Calu3 (cell line): Measurements from ENCODE around the gene IFT25. TPM values are rescaled to one million over a fixed set of nuclear protein-coding genes. Genes with fewer than 3 reads are reported as not detected.

ENCODE experiments used
- BruUV-seq: library from RNA; stranded (reverse); fragments of 400-500 nt; replicated peaks from 2 replicates; lab custom pipeline; 2021; lab: Mats Ljungman, UMichigan
- CTCF ChIA-PET: fragments of 300-600 bp; sonication (Branson Sonifier 250); formaldehyde crosslinking; loops from one replicate; lab custom pipeline; 2022; ENCODE audit warnings: antibody characterized with exemption; lab: Charles Lee
- DNase-seq: peaks from one replicate; pipeline ENCODE4 v3.0.0; 2022
- H3K27ac Mint-ChIP-seq: one replicate; pipeline ENCODE4 v1.8.0; 2022; ENCODE audit warnings: mixed read lengths; ENCODE audit not compliant: unreplicated experiment
- H3K27me3 Mint-ChIP-seq: one replicate; pipeline ENCODE4 v1.8.0; 2022; ENCODE audit warnings: mixed read lengths; ENCODE audit not compliant: unreplicated experiment
- H3K36me3 Mint-ChIP-seq: one replicate; pipeline ENCODE4 v1.8.0; 2022; ENCODE audit warnings: mild to moderate bottlenecking, moderate library complexity, mixed read lengths; ENCODE audit not compliant: insufficient read depth, unreplicated experiment
- H3K4me1 Mint-ChIP-seq: one replicate; pipeline ENCODE4 v1.8.0; 2022; ENCODE audit warnings: mild to moderate bottlenecking, low read depth, mixed read lengths; ENCODE audit not compliant: unreplicated experiment
- H3K4me3 Mint-ChIP-seq: one replicate; pipeline ENCODE4 v1.8.0; 2022; ENCODE audit warnings: mild to moderate bottlenecking, low read depth, moderate library complexity, mixed read lengths; ENCODE audit not compliant: unreplicated experiment
- H3K9me3 Mint-ChIP-seq: one replicate; pipeline ENCODE4 v1.8.0; 2022; ENCODE audit warnings: low read depth, mixed read lengths; ENCODE audit not compliant: unreplicated experiment
- CTCF ChIP-seq: fragments of 200-600 bp; IDR thresholded peaks from one replicate; pipeline ENCODE4 v1.8.0; 2022; ENCODE audit warnings: antibody characterized with exemption; ENCODE audit not compliant: unreplicated experiment
- intact Hi-C: fragments of 100-400 bp; cut with micrococcal nuclease; formaldehyde crosslinking; loops from one replicate; pipeline ENCODE4 v1.10.0; 2022; ENCODE audit not compliant: unreplicated experiment
- total RNA-seq: library from RNA; stranded (reverse); gene quantifications from 2 replicates; pipeline ENCODE4 v1.2.3, GENCODE V29; 2022

The IFT25 gene
- total RNA-seq, 1 experiment from 2014 or later = 30.0 TPM

DNA sequence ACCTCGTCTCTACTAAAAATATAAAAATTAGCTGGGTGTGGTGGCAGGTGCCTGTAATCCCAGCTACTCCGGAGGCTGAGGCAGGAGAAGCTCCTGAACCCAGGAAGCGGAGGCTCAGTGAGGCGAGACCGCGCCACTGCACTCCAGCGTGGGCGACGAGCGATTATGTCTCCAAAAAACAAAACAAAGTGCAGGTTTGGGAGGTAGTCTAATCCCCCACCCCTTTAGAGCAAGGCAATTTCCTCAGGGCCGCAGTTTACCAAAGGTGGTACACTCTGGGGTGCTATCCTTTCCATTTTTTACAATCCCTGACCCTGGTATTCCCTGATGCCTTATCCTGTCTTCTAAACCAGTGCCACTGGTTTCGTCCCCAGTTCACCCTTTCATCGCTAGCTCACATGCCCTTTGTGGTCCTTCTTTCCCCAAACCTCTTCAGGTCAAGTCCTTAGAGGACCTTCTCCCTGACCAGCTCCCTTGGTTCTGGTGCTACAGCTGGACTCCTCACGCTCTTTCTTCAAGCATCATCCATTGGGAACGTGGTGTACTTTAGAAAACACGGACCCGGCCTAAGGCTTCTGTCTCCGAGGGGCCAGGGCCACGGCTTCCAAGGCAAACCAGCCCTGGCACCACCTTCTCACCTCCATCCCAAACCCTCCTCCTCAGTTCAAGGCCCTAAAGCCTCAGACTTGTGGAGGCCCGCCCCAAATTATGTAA, 873 bp downstream of the IFT25 start:
- peak overlapping the region; percentile 98 for H3K4me3 Mint-ChIP-seq
- H3K27ac Mint-ChIP-seq = peak overlapping the region; percentile 80
- H3K9me3 Mint-ChIP-seq = no peaks in the 10 kb centered on the region
- intact Hi-C loops = no loop called here
- H3K27me3 Mint-ChIP-seq = no peaks in the 10 kb centered on the region
- peaks cover 23% of the 10 kb centered on the region for H3K4me1 Mint-ChIP-seq
- CTCF ChIA-PET = interaction anchor here (1.1 to 2.6 kb wide), 5 partner anchors 14 to 84 kb away, joined by 5 to 22 read pairs (median 8); partner anchors contain the start of gene YIPF1
- no peak for DNase-seq
- H3K36me3 Mint-ChIP-seq = peaks cover 29% of the 10 kb centered on the region
- no TSS peak for BruUV-seq
- no peak for TF ChIP-seq CTCF

DNA sequence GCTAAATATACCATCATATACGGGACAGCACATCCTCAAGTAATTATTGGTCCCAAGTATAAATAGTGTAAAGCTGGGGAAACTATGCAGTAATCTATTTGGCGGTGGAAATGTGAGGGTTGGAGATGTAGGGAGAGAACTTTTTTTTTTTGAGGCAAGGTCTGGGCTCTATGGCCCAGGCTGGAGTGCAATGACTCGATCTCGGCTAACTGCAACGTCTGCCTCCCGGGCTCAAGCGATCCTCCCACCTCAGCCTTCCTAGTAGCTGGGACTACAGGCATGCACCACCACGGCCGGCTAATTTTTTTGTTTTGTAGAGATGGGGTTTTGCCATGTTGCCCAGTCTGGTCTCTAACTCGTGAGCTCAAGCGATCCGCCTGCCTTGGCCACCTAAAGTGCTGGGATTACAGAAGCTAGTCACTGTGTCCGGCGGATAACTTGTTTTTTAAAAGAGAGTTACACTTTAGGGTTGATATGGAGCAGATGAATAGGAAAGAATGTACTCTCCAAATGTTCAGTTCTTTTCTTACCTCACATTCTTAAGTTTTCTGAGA, 1.9 kb downstream of the IFT25 start:
- no peak overlapping the region for H3K27ac Mint-ChIP-seq
- peaks cover 23% of the 10 kb centered on the region for H3K4me1 Mint-ChIP-seq
- no peaks in the 10 kb centered on the region for H3K9me3 Mint-ChIP-seq
- TF ChIP-seq CTCF = no peak
- BruUV-seq = TSS peak; percentile 29
- intact Hi-C loops = no loop called here
- no peaks in the 10 kb centered on the region for H3K27me3 Mint-ChIP-seq
- peaks cover 29% of the 10 kb centered on the region for H3K36me3 Mint-ChIP-seq
- CTCF ChIA-PET = interaction anchor here (0.6 to 0.7 kb wide), 2 partner anchors 13 to 65 kb away, joined by 3 read pairs; no protein-coding TSS in a partner anchor
- H3K4me3 Mint-ChIP-seq = no peak overlapping the region
- DNase-seq = no peak

DNA sequence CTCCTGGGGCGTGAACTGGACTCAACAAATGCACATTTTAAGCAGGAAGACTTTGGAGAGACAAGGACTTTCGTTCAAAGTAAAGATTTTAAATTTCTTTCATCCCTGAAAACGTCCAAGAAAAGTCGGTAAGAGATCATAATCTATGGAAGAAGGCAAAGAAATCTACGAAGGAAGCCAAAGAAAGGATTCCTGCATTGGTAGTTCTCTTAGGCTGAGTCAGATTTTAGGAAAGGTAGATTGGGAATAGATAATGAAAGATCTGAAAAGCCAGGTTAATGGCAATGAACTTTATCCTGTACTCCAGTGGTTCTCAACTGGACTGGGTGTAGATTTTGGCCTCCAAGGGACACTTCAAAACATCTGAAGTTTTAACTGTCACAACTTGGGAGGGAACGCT, 2.4 kb downstream of the IFT25 start:
- TF ChIP-seq CTCF = no peak
- intact Hi-C loops = no loop called here
- no peaks in the 10 kb centered on the region for H3K9me3 Mint-ChIP-seq
- peaks cover 23% of the 10 kb centered on the region for H3K4me1 Mint-ChIP-seq
- H3K4me3 Mint-ChIP-seq = no peak overlapping the region
- no peak overlapping the region for H3K27ac Mint-ChIP-seq
- CTCF ChIA-PET = no interaction called here
- H3K27me3 Mint-ChIP-seq = no peaks in the 10 kb centered on the region
- DNase-seq = no peak
- BruUV-seq = no TSS peak
- H3K36me3 Mint-ChIP-seq = peaks cover 29% of the 10 kb centered on the region

GRCh38 chr1:53942127-53942957, 3.2 kb downstream of the IFT25 start:
- intact Hi-C loops = no loop called here
- no peak overlapping the region for H3K4me3 Mint-ChIP-seq
- no TSS peak for BruUV-seq
- TF ChIP-seq CTCF = no peak
- no peaks in the 10 kb centered on the region for H3K27me3 Mint-ChIP-seq
- CTCF ChIA-PET = interaction anchor here (0.6 to 1.0 kb wide), 2 partner anchors 43 to 131 kb away, joined by 3 to 7 read pairs; no protein-coding TSS in a partner anchor
- H3K4me1 Mint-ChIP-seq = peaks cover 23% of the 10 kb centered on the region
- peaks cover 28% of the 10 kb centered on the region for H3K36me3 Mint-ChIP-seq
- no peak for DNase-seq
- H3K9me3 Mint-ChIP-seq = no peaks in the 10 kb centered on the region
- H3K27ac Mint-ChIP-seq = no peak overlapping the region
